Measurements from ENCODE around the gene GOLGA6L2.
"Not testable (repeated sequence)": the region's sequence is repeated elsewhere in the genome, so short reads cannot be mapped to it uniquely, and the experiment has no call there.

The GOLGA6L2 gene

GRCh38 chr15:23422946-23423708 lies 23.9 kb downstream of the GOLGA6L2 start:
- no peak for DNase-seq

GRCh38 chr15:23422099-23422945 lies 24.7 kb downstream of the GOLGA6L2 start:
- no peak for DNase-seq

GRCh38 chr15:23420806-23421575 lies 26.1 kb downstream of the GOLGA6L2 start:
- no peak for DNase-seq

- no peak for DNase-seq
These were observed 30.4 kb downstream of the GOLGA6L2 start for GRCh38 chr15:23416349-23417276.

- not testable (repeated sequence) for DNase-seq
These were observed 31.2 kb downstream of the GOLGA6L2 start for GRCh38 chr15:23415866-23416265.

- no peak for DNase-seq
These were observed 31.6 kb downstream of the GOLGA6L2 start for GRCh38 chr15:23415321-23415865.

GRCh38 chr15:23412881-23413600 lies 34.0 kb downstream of the GOLGA6L2 start:
- not testable (repeated sequence) for DNase-seq

- DNase-seq = no peak
These were observed 35.2 kb downstream of the GOLGA6L2 start for GRCh38 chr15:23411841-23412240.

- no peak for DNase-seq
These were observed 43.5 kb downstream of the GOLGA6L2 start for GRCh38 chr15:23403550-23403949.

GRCh38 chr15:23402544-23402943 lies 44.5 kb downstream of the GOLGA6L2 start:
- no peak for DNase-seq

- DNase-seq = no peak
These were observed 44.9 kb downstream of the GOLGA6L2 start for GRCh38 chr15:23402140-23402539.

GRCh38 chr15:23401627-23402026 lies 45.4 kb downstream of the GOLGA6L2 start:
- DNase-seq = no peak

- not testable (repeated sequence) for DNase-seq
These were observed 47.8 kb downstream of the GOLGA6L2 start for GRCh38 chr15:23399207-23399606.

GRCh38 chr15:23398357-23398756 lies 48.7 kb downstream of the GOLGA6L2 start:
- not testable (repeated sequence) for DNase-seq

GRCh38 chr15:23397779-23398178 lies 49.3 kb downstream of the GOLGA6L2 start:
- no peak for DNase-seq

- no peak for DNase-seq
These were observed 51.2 kb downstream of the GOLGA6L2 start for GRCh38 chr15:23395832-23396231.

GRCh38 chr15:23395030-23395692 lies 51.9 kb downstream of the GOLGA6L2 start:
- no peak for DNase-seq
